H7 (cell line): ENCODE measurements around the gene CIB4. TPM values are rescaled to one million over a fixed set of nuclear protein-coding genes. Genes with fewer than 3 reads are reported as not detected.
A peak's percentile ranks its signal among the peaks of the same experiment; 100 is the strongest.

Experiments
- DNase-seq: peaks from one replicate; pipeline ENCODE4 v3.0.0; 2012
- H3K27me3 ChIP-seq: 2 replicates; pipeline ENCODE4 v1.6.0; 2011; ENCODE audit warnings: mild to moderate bottlenecking, low read length; ENCODE audit not compliant: control insufficient read depth, insufficient read depth
- H3K36me3 ChIP-seq: replicated peaks from 2 replicates; pipeline ENCODE4 v1.5.1; 2011; ENCODE audit warnings: low read length; ENCODE audit not compliant: control insufficient read depth, insufficient read depth
- H3K4me3 ChIP-seq: 2 replicates; pipeline ENCODE4 v1.5.1; 2011; ENCODE audit warnings: low read depth, mild to moderate bottlenecking, control low read depth, low read length, moderate library complexity; ENCODE audit not compliant: insufficient read depth
- total RNA-seq: library from RNA; depleted of rRNA; stranded (reverse); fragments of >200 nt; shearing (Covaris generic); gene quantifications from 2 replicates; pipeline ENCODE4 v1.2.3, GENCODE V29; 2014

The CIB4 gene
- total RNA-seq, 1 experiment from 2014 or later: not detected

- peak; percentile 79 for DNase-seq
- Histone ChIP-seq H3K27me3 (no peaks in the 10 kb centered on the region), H3K4me3 (no peak overlapping the region), H3K36me3 (no peaks in the 10 kb centered on the region)
Measured at GRCh38 chr2:26640331-26640745, 828 bp downstream of the CIB4 start.

- H3K4me3 ChIP-seq: no peak overlapping the region
- H3K36me3 ChIP-seq: no peaks in the 10 kb centered on the region
- no peaks in the 10 kb centered on the region for H3K27me3 ChIP-seq
- no peak for DNase-seq
Measured at GRCh38 chr2:26639685-26640243, 1.4 kb downstream of the CIB4 start.

- H3K4me3 ChIP-seq: no peak overlapping the region
- DNase-seq: no peak
- no peaks in the 10 kb centered on the region for H3K36me3 ChIP-seq
- H3K27me3 ChIP-seq: no peaks in the 10 kb centered on the region
Measured at GRCh38 chr2:26637811-26638310, 3.3 kb downstream of the CIB4 start.

- H3K27me3 ChIP-seq: no peaks in the 10 kb centered on the region
- no peak overlapping the region for H3K4me3 ChIP-seq
- no peaks in the 10 kb centered on the region for H3K36me3 ChIP-seq
- DNase-seq: no peak
Measured at GRCh38 chr2:26636935-26637334, 4.2 kb downstream of the CIB4 start.

- no peaks in the 10 kb centered on the region for H3K27me3 ChIP-seq
- no peak overlapping the region for H3K4me3 ChIP-seq
- H3K36me3 ChIP-seq: no peaks in the 10 kb centered on the region
- no peak for DNase-seq
Measured at GRCh38 chr2:26635401-26635800, 5.8 kb downstream of the CIB4 start.

GRCh38 chr2:26634636-26635230 lies 6.4 kb downstream of the CIB4 start:
- Histone ChIP-seq H3K27me3 (no peaks in the 10 kb centered on the region), H3K4me3 (no peak overlapping the region), H3K36me3 (no peaks in the 10 kb centered on the region)
- no peak for DNase-seq

- Histone ChIP-seq H3K4me3 (no peak overlapping the region), H3K27me3 (no peaks in the 10 kb centered on the region), H3K36me3 (no peaks in the 10 kb centered on the region)
- DNase-seq: no peak
Measured at GRCh38 chr2:26633993-26634595, 7.1 kb downstream of the CIB4 start.

GRCh38 chr2:26633351-26633945 lies 7.7 kb downstream of the CIB4 start:
- H3K36me3 ChIP-seq: no peaks in the 10 kb centered on the region
- H3K27me3 ChIP-seq: no peaks in the 10 kb centered on the region
- DNase-seq: no peak
- H3K4me3 ChIP-seq: no peak overlapping the region

GRCh38 chr2:26632624-26633185 lies 8.5 kb downstream of the CIB4 start:
- Histone ChIP-seq H3K36me3 (no peaks in the 10 kb centered on the region), H3K4me3 (no peak overlapping the region), H3K27me3 (no peaks in the 10 kb centered on the region)
- DNase-seq: no peak

- H3K36me3 ChIP-seq: no peaks in the 10 kb centered on the region
- no peak for DNase-seq
- H3K4me3 ChIP-seq: no peak overlapping the region
- no peaks in the 10 kb centered on the region for H3K27me3 ChIP-seq
Measured at GRCh38 chr2:26631401-26632170, 9.6 kb downstream of the CIB4 start.

- H3K36me3 ChIP-seq: no peaks in the 10 kb centered on the region
- H3K4me3 ChIP-seq: no peak overlapping the region
- no peaks in the 10 kb centered on the region for H3K27me3 ChIP-seq
- peak; percentile 71 for DNase-seq
Measured at GRCh38 chr2:26630669-26631360, 10.4 kb downstream of the CIB4 start.

- Histone ChIP-seq H3K27me3 (no peaks in the 10 kb centered on the region), H3K4me3 (no peak overlapping the region), H3K36me3 (no peaks in the 10 kb centered on the region)
- DNase-seq: no peak
Measured at GRCh38 chr2:26630235-26630634, 10.9 kb downstream of the CIB4 start.

- DNase-seq: no peak
- Histone ChIP-seq H3K27me3 (no peaks in the 10 kb centered on the region), H3K36me3 (no peaks in the 10 kb centered on the region), H3K4me3 (no peak overlapping the region)
Measured at GRCh38 chr2:26629751-26630150, 11.4 kb downstream of the CIB4 start.

- Histone ChIP-seq H3K27me3 (no peaks in the 10 kb centered on the region), H3K4me3 (no peak overlapping the region), H3K36me3 (no peaks in the 10 kb centered on the region)
- no peak for DNase-seq
Measured at GRCh38 chr2:26629346-26629630, 11.9 kb downstream of the CIB4 start.
